Stimulated activated effector memory CD8-positive, alpha-beta T cell treated with anti-CD3 and anti-CD28 coated beads, Interleukin-12 subunit alpha, Interleukin-12 subunit beta, amount 100 ng/mL, for 72 hours (primary cell): ENCODE data around the gene GPR157.
A peak's percentile ranks its signal among the peaks of the same experiment; 100 is the strongest.

Source experiments
- ATAC-seq: fragments of 150-1000 bp; cut with Tn5 transposase; 2 replicates; pipeline ENCODE4 v1.10.0; 2021
- DNase-seq, 2 donors: peaks; one replicate each; pipeline ENCODE4 v3.0.0; 2021 to 2022; ENCODE audit warnings: low spot score in 2 of 2
- H3K27ac Mint-ChIP-seq: one replicate; pipeline ENCODE4 v1.8.0; 2022; ENCODE audit warnings: mild to moderate bottlenecking, mixed read lengths
- H3K36me3 Mint-ChIP-seq: one replicate; pipeline ENCODE4 v1.8.0; 2022; ENCODE audit warnings: mild to moderate bottlenecking, mixed read lengths
- H3K4me1 Mint-ChIP-seq: one replicate; pipeline ENCODE4 v1.8.0; 2022; ENCODE audit warnings: mixed read lengths
- H3K4me3 Mint-ChIP-seq: one replicate; pipeline ENCODE4 v1.8.0; 2022; ENCODE audit warnings: mild to moderate bottlenecking, mixed read lengths
- H3K9me3 Mint-ChIP-seq: one replicate; pipeline ENCODE4 v1.8.0; 2022; ENCODE audit warnings: mixed read lengths

The GPR157 gene

GRCh38 chr1:9093581-9093980 lies 35.3 kb downstream of the GPR157 start:
- no peak for DNase-seq
- no peak overlapping the region for H3K27ac Mint-ChIP-seq
- no peaks in the 10 kb centered on the region for H3K4me1 Mint-ChIP-seq
- no peak overlapping the region for H3K4me3 Mint-ChIP-seq
- H3K36me3 Mint-ChIP-seq: no peaks in the 10 kb centered on the region
- ATAC-seq: no peak
- no peaks in the 10 kb centered on the region for H3K9me3 Mint-ChIP-seq

- Mint-ChIP-seq H3K27ac (no peak overlapping the region), H3K4me3 (no peak overlapping the region), H3K9me3 (no peaks in the 10 kb centered on the region), H3K4me1 (no peaks in the 10 kb centered on the region), H3K36me3 (no peaks in the 10 kb centered on the region)
- ATAC-seq (no peak), DNase-seq (no peak)
Measured at GRCh38 chr1:9093091-9093490, 35.8 kb downstream of the GPR157 start.

- DNase-seq (no peak), ATAC-seq (no peak)
- H3K36me3 Mint-ChIP-seq: no peaks in the 10 kb centered on the region
- H3K4me1 Mint-ChIP-seq: no peaks in the 10 kb centered on the region
- no peak overlapping the region for H3K4me3 Mint-ChIP-seq
- no peaks in the 10 kb centered on the region for H3K9me3 Mint-ChIP-seq
- no peak overlapping the region for H3K27ac Mint-ChIP-seq
Measured at GRCh38 chr1:9088807-9089206, 40.1 kb downstream of the GPR157 start.

GRCh38 chr1:9087411-9088125 lies 41.3 kb downstream of the GPR157 start:
- H3K4me3 Mint-ChIP-seq: no peak overlapping the region
- H3K27ac Mint-ChIP-seq: no peak overlapping the region
- no peaks in the 10 kb centered on the region for H3K4me1 Mint-ChIP-seq
- DNase-seq: no peak
- no peak for ATAC-seq
- H3K9me3 Mint-ChIP-seq: no peaks in the 10 kb centered on the region
- no peaks in the 10 kb centered on the region for H3K36me3 Mint-ChIP-seq

- no peak for DNase-seq
- no peak for ATAC-seq
- H3K4me1 Mint-ChIP-seq: no peaks in the 10 kb centered on the region
- no peak overlapping the region for H3K4me3 Mint-ChIP-seq
- H3K27ac Mint-ChIP-seq: no peak overlapping the region
- no peaks in the 10 kb centered on the region for H3K36me3 Mint-ChIP-seq
- H3K9me3 Mint-ChIP-seq: no peaks in the 10 kb centered on the region
Measured at GRCh38 chr1:9086796-9087195, 42.1 kb downstream of the GPR157 start.

GRCh38 chr1:9086045-9086444 lies 42.9 kb downstream of the GPR157 start:
- H3K4me1 Mint-ChIP-seq: no peaks in the 10 kb centered on the region
- H3K27ac Mint-ChIP-seq: no peak overlapping the region
- no peak for ATAC-seq
- DNase-seq: no peak
- no peak overlapping the region for H3K4me3 Mint-ChIP-seq
- no peaks in the 10 kb centered on the region for H3K9me3 Mint-ChIP-seq
- no peaks in the 10 kb centered on the region for H3K36me3 Mint-ChIP-seq

GRCh38 chr1:9085306-9085940 lies 43.5 kb downstream of the GPR157 start:
- ATAC-seq (no peak), DNase-seq (no peak)
- Mint-ChIP-seq H3K36me3 (no peaks in the 10 kb centered on the region), H3K27ac (no peak overlapping the region), H3K4me1 (no peaks in the 10 kb centered on the region), H3K4me3 (no peak overlapping the region), H3K9me3 (no peaks in the 10 kb centered on the region)

GRCh38 chr1:9084906-9085305 lies 44.0 kb downstream of the GPR157 start:
- Mint-ChIP-seq H3K27ac (no peak overlapping the region), H3K36me3 (no peaks in the 10 kb centered on the region), H3K4me1 (no peaks in the 10 kb centered on the region), H3K9me3 (no peaks in the 10 kb centered on the region), H3K4me3 (no peak overlapping the region)
- DNase-seq (no peak), ATAC-seq (no peak)

- Mint-ChIP-seq H3K4me1 (peaks cover 12% of the 10 kb centered on the region), H3K4me3 (no peak overlapping the region), H3K27ac (no peak overlapping the region), H3K9me3 (no peaks in the 10 kb centered on the region), H3K36me3 (no peaks in the 10 kb centered on the region)
- ATAC-seq (no peak), DNase-seq (no peak)
Measured at GRCh38 chr1:9081473-9081872, 47.4 kb downstream of the GPR157 start.

GRCh38 chr1:9080705-9081291 lies 48.1 kb downstream of the GPR157 start:
- no peak overlapping the region for H3K27ac Mint-ChIP-seq
- DNase-seq: no peak
- no peaks in the 10 kb centered on the region for H3K36me3 Mint-ChIP-seq
- no peak overlapping the region for H3K4me3 Mint-ChIP-seq
- peaks cover 12% of the 10 kb centered on the region for H3K4me1 Mint-ChIP-seq
- no peaks in the 10 kb centered on the region for H3K9me3 Mint-ChIP-seq
- ATAC-seq: no peak

- ATAC-seq (no peak), DNase-seq (no peak)
- Mint-ChIP-seq H3K27ac (no peak overlapping the region), H3K9me3 (no peaks in the 10 kb centered on the region), H3K36me3 (no peaks in the 10 kb centered on the region), H3K4me3 (no peak overlapping the region), H3K4me1 (peaks cover 16% of the 10 kb centered on the region)
Measured at GRCh38 chr1:9079988-9080704, 48.8 kb downstream of the GPR157 start.

GRCh38 chr1:9078752-9079500 lies 50.0 kb downstream of the GPR157 start:
- no peak overlapping the region for H3K4me3 Mint-ChIP-seq
- H3K27ac Mint-ChIP-seq: no peak overlapping the region
- H3K9me3 Mint-ChIP-seq: no peaks in the 10 kb centered on the region
- H3K36me3 Mint-ChIP-seq: no peaks in the 10 kb centered on the region
- peaks cover 20% of the 10 kb centered on the region for H3K4me1 Mint-ChIP-seq
- ATAC-seq (no peak), DNase-seq (no peak)

- ATAC-seq (peak; percentile 77), DNase-seq (no peak)
- Mint-ChIP-seq H3K36me3 (no peaks in the 10 kb centered on the region), H3K4me1 (peaks cover 20% of the 10 kb centered on the region), H3K4me3 (no peak overlapping the region), H3K9me3 (no peaks in the 10 kb centered on the region), H3K27ac (no peak overlapping the region)
Measured at GRCh38 chr1:9078015-9078751, 50.7 kb downstream of the GPR157 start.

GRCh38 chr1:9075022-9075421 lies 53.9 kb downstream of the GPR157 start:
- H3K36me3 Mint-ChIP-seq: no peaks in the 10 kb centered on the region
- H3K27ac Mint-ChIP-seq: no peak overlapping the region
- H3K4me1 Mint-ChIP-seq: peaks cover 20% of the 10 kb centered on the region
- H3K4me3 Mint-ChIP-seq: no peak overlapping the region
- DNase-seq (no peak), ATAC-seq (no peak)
- H3K9me3 Mint-ChIP-seq: no peaks in the 10 kb centered on the region
